ENCODE results near the gene ASRGL1. TPM values are rescaled to one million over a fixed set of nuclear protein-coding genes. Genes with fewer than 3 reads are reported as not detected.

The ASRGL1 gene
- polyA plus RNA-seq, 2 of the 4 experiments (the other 2 are of a cell fraction) = 12.7 to 19.5 TPM

GRCh38 chr11:62413060-62413696, 75.9 kb downstream of the ASRGL1 start:
- DNase-seq (ENCODE audit: low read depth in 1 of 2, low spot score in 1 of 2) (no peak), FAIRE-seq (no peak), ATAC-seq (no peak)
- Histone ChIP-seq H3K4me3 (no peak overlapping the region), H3K4me2 (no peak overlapping the region), H3K9me3 (no peaks in the 10 kb centered on the region), H3K27ac (no peak overlapping the region), H3K4me1 (peaks cover 9% of the 10 kb centered on the region; the same call in 2 of the 3 replicates)
- WGBS (ENCODE audit: missing lambda C conversion rate) = 86% methylated on average over 6 of the region's 8 CpGs
- TF ChIP-seq RFX5 (IDR thresholded peaks at IDR 0.05) = no peak
- no peak for TF ChIP-seq JUN (IDR thresholded peaks at IDR 0.05)
- no peak for TF ChIP-seq FOSB (CRISPR knock-in tag; IDR thresholded peaks at IDR 0.05)
- TF ChIP-seq, protein P1, sequence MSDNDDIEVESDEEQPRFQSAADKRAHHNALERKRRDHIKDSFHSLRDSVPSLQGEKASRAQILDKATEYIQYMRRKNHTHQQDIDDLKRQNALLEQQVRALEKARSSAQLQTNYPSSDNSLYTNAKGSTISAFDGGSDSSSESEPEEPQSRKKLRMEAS (IDR thresholded peaks at IDR 0.05) = no peak
- TF ChIP-seq, protein P2, sequence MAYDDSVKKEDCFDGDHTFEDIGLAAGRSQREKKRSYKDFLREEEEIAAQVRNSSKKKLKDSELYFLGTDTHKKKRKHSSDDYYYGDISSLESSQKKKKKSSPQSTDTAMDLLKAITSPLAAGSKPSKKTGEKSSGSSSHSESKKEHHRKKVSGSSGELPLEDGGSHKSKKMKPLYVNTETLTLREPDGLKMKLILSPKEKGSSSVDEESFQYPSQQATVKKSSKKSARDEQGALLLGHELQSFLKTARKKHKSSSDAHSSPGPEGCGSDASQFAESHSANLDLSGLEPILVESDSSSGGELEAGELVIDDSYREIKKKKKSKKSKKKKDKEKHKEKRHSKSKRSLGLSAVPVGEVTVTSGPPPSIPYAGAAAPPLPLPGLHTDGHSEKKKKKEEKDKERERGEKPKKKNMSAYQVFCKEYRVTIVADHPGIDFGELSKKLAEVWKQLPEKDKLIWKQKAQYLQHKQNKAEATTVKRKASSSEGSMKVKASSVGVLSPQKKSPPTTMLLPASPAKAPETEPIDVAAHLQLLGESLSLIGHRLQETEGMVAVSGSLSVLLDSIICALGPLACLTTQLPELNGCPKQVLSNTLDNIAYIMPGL (CRISPR knock-in tag; IDR thresholded peaks at IDR 0.05; ENCODE audit: borderline replicate concordance) = no peak
- TF ChIP-seq HOXA7 (CRISPR knock-in tag; IDR thresholded peaks at IDR 0.05) = no peak
- no peak for TF ChIP-seq BHLHE40 (IDR thresholded peaks at IDR 0.05; ENCODE audit: low read depth, low read length)
- TF ChIP-seq MYC (IDR thresholded peaks at IDR 0.05; ENCODE audit: borderline replicate concordance, low read length) = no peak
- no peak for TF ChIP-seq CTCF (IDR thresholded peaks at IDR 0.05)
- no peak for TF ChIP-seq KDM1A (IDR thresholded peaks at IDR 0.05; ENCODE audit: low read depth)
- no peak for TF ChIP-seq FOSL2 (IDR thresholded peaks at IDR 0.05)
- TF ChIP-seq FOSL2 (CRISPR knock-in tag; IDR thresholded peaks at IDR 0.05) = no peak
- TF ChIP-seq RAD21 (conservative IDR thresholded peaks at IDR 0.05 in 1 of 2, IDR thresholded peaks at IDR 0.05 in 1 of 2) = no peak
- TF ChIP-seq, protein P3, sequence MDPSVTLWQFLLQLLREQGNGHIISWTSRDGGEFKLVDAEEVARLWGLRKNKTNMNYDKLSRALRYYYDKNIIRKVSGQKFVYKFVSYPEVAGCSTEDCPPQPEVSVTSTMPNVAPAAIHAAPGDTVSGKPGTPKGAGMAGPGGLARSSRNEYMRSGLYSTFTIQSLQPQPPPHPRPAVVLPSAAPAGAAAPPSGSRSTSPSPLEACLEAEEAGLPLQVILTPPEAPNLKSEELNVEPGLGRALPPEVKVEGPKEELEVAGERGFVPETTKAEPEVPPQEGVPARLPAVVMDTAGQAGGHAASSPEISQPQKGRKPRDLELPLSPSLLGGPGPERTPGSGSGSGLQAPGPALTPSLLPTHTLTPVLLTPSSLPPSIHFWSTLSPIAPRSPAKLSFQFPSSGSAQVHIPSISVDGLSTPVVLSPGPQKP (IDR thresholded peaks at IDR 0.05; ENCODE audit: low read depth, low read length) = no peak
- TF ChIP-seq GATA3 (IDR thresholded peaks at IDR 0.05; ENCODE audit: borderline replicate concordance) = no peak
- no peak for TF ChIP-seq MAZ (IDR thresholded peaks at IDR 0.05; ENCODE audit: borderline replicate concordance, low read depth, low read length)
- no peak for TF ChIP-seq ZFP36 (IDR thresholded peaks at IDR 0.05; ENCODE audit: borderline replicate concordance, partially characterized antibody)
- TF ChIP-seq EHMT2 (IDR thresholded peaks at IDR 0.05; ENCODE audit: low read depth) = no peak
- ChIA-PET CTCF (interaction anchor here (0.6 to 9.6 kb wide), 6 partner anchors 11 to 150 kb away, joined by 3 to 86 read pairs (median 4); no protein-coding TSS in a partner anchor), POLR2A (interaction anchor here (0.8 kb wide), 1 partner anchor 293 kb away, joined by 3 read pairs; no protein-coding TSS in a partner anchor)

DNA sequence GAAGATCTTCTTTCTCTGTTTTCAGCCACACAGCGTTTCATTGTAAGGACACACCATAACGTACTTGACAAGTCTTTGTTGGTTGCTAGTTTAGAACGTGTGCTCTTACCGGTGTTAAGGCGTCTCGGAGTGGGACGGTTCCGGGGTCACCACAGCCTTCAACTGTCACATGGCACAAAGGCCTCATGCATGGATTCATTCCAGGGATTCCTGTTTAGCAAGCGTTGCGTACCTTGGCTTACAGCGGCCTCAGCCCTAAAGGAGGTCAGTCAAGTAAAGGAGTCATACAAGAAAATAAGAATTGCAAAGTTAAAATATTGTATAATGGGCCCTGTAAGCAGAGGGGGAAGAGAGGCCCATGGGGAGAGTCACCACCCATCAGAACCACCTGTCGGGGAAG, 79.3 kb downstream of the ASRGL1 start:
- no peak overlapping the region for H3K4me2 ChIP-seq
- POLR2A ChIA-PET = no interaction called here
- peaks cover 4% of the 10 kb centered on the region; the same call in 2 of the 3 replicates for H3K4me1 ChIP-seq
- TF ChIP-seq TP53 (CRISPR knock-in tag; IDR thresholded peaks at IDR 0.05) = no peak
- TF ChIP-seq EHF (CRISPR knock-in tag; IDR thresholded peaks at IDR 0.05) = no peak
- TF ChIP-seq HOXB13 (CRISPR knock-in tag; IDR thresholded peaks at IDR 0.05; ENCODE audit: low read depth) = no peak
- TF ChIP-seq PHF8 (IDR thresholded peaks at IDR 0.05; ENCODE audit: borderline replicate concordance, low read depth) = no peak
- TF ChIP-seq CBX2 (IDR thresholded peaks at IDR 0.05; ENCODE audit: borderline replicate concordance, low read depth) = no peak
- H3K9me3 ChIP-seq = no peaks in the 10 kb centered on the region
- no peak overlapping the region for H3K27ac ChIP-seq
- H3K4me3 ChIP-seq = no peak overlapping the region
- CTCF ChIA-PET = interaction anchor here (1.0 to 10.8 kb wide), 5 partner anchors 9 to 139 kb away, joined by 3 to 226 read pairs (median 15); no protein-coding TSS in a partner anchor
- FAIRE-seq (no peak), ATAC-seq (no peak), DNase-seq (ENCODE audit: low read depth in 1 of 2, low spot score in 1 of 2) (no peak)
- WGBS (ENCODE audit: missing lambda C conversion rate) = 89% methylated on average over 12 of the region's 12 CpGs

All from A549 (cell line).